Smooth muscle cell of the brain vasculature (primary cell): ENCODE data around the gene SLC29A2.

ENCODE experiments used
- DNase-seq: peaks from one replicate; pipeline ENCODE4 v3.0.0-alpha.2; 2012; ENCODE audit warnings: low read depth, low spot score

SLC29A2 gene

GRCh38 chr11:66317723-66318599, 53.6 kb downstream of the SLC29A2 start:
- no peak for DNase-seq

GRCh38 chr11:66317322-66317722, 54.2 kb downstream of the SLC29A2 start:
- DNase-seq = no peak

- no peak for DNase-seq
Measured at GRCh38 chr11:66316849-66317251, 54.7 kb downstream of the SLC29A2 start, which contains the start of gene CD248. Gene CD248 (minus strand): TSS chr11:66317044. CDS start chr11:66317027, 17 bp downstream.

- no peak for DNase-seq
Measured at GRCh38 chr11:66315921-66316811, 55.4 kb downstream of the SLC29A2 start.

- DNase-seq = no peak
Measured at GRCh38 chr11:66315498-66315885, 56.1 kb downstream of the SLC29A2 start.

GRCh38 chr11:66314561-66315497, 56.7 kb downstream of the SLC29A2 start:
- DNase-seq = no peak

GRCh38 chr11:66314186-66314501, 57.4 kb downstream of the SLC29A2 start:
- no peak for DNase-seq

- no peak for DNase-seq
Measured at GRCh38 chr11:66313321-66314185, 58.0 kb downstream of the SLC29A2 start.

- peak; percentile 99 for DNase-seq
Measured at GRCh38 chr11:66312549-66313320, 58.8 kb downstream of the SLC29A2 start.
